ENCODE results near the gene GJC1.

GRCh38 chr17:44757918-44758413 is 72.1 kb downstream of the GJC1 start:
- no peak for TF ChIP-seq CTCF (IDR thresholded peaks at IDR 0.05 in 4 of 5, conservative IDR thresholded peaks at IDR 0.05 in 1 of 5)
- no peak for TF ChIP-seq POLR2A (IDR thresholded peaks at IDR 0.05)

Measured in gastrocnemius medialis (tissue), 4 donors.